Measurements from ENCODE around the gene C15orf61. TPM values are rescaled to one million over a fixed set of nuclear protein-coding genes. Genes with fewer than 3 reads are reported as not detected.

C15orf61 gene
- 7.4 and 8.7 TPM in 2 replicates for polyA plus RNA-seq (2014; cell fraction: cytosol; rRNA removed)
- 9.1 and 11.1 TPM in 2 replicates for polyA plus RNA-seq (2014; cell fraction: nucleus; rRNA removed)

DNA sequence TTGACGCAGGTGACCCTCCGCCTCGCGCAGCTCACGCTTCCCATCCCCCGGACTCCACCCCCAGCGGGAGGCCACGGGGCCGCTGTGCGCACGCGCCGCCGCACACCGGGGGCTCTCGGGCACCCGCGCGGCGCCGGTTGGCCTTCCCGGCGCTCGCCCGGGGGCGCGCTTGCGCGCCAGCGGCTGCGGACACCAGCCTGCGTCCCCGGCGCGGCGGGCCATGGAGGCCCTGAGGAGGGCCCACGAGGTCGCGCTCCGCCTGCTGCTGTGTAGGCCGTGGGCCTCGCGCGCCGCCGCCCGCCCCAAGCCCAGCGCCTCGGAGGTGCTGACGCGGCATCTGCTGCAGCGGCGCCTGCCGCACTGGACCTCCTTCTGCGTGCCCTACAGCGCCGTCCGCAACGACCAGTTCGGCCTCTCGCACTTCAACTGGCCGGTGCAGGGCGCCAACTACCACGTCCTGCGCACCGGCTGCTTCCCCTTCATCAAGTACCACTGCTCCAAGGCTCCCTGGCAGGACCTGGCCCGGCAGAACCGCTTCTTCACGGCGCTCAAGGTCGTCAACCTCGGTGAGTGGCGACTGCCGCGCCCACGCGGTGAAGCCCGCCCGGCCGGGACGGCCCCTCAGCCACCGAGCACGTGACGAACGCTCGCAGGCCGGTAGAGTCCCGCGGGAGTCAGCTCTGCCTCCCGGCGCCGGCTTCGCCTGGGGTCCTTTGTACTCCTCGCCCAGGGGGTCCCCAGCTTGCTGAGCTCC, at the start of gene C15orf61:
C15orf61 (plus strand) TSS at position 103 of the 754 bp plus-strand sequence; CDS start at position 221, 118 bp downstream.
- peak; percentile 86 for DNase-seq (ENCODE audit: low spot score)

DNA sequence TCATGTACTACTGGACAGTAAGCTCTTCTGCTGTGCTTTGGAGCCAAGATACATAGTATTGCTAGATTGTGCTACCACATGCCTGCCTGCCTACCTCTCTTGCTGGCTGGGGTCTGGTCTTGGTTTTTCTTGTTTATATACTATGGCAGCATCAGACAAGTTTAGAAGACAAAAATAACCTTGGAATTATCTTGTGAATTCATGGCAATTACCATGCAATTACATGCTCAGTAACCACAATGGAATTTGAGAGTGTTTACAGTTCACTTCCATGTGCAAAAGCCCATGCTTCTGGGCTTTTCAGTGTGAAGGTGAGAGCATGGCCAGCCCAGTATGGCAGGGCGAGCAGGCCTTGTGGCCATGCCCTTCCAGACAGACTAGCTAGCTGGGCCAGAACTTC, 48.0 kb upstream of the C15orf61 start:
- no peak for DNase-seq (ENCODE audit: low spot score)

DNA sequence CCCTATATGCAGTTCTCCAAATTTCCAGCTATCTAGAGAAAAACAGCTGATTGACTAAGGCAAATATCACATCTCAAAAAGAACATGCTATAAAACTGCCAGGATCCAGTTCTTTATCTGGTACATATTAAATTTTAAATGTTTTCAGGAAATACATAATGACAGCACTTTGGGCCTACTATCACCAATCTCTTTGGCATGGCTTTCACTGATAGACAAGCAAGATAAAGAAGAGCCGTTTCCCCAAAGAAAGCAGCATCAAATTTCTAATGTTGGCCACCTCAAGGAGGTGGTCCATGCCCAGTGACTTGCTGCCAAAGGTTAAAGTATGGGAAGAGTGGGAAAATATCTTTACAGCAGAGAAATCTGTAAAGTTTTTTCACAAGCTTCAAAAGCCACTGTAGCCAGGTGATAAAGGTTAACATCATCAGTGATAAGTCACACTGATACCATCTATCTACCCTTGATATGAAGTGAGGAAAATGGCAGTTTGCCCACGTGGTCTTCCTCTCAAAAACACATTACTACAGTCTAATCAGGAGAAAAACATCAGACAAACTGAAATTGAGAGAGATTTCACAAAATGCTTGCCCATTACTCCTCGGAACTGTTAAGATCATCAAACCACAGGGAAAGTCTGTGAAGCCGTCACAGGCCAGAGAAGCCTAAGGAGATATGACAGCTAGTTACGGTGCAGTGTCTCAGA, 46.4 kb upstream of the C15orf61 start:
- no peak for DNase-seq (ENCODE audit: low spot score)

DNA sequence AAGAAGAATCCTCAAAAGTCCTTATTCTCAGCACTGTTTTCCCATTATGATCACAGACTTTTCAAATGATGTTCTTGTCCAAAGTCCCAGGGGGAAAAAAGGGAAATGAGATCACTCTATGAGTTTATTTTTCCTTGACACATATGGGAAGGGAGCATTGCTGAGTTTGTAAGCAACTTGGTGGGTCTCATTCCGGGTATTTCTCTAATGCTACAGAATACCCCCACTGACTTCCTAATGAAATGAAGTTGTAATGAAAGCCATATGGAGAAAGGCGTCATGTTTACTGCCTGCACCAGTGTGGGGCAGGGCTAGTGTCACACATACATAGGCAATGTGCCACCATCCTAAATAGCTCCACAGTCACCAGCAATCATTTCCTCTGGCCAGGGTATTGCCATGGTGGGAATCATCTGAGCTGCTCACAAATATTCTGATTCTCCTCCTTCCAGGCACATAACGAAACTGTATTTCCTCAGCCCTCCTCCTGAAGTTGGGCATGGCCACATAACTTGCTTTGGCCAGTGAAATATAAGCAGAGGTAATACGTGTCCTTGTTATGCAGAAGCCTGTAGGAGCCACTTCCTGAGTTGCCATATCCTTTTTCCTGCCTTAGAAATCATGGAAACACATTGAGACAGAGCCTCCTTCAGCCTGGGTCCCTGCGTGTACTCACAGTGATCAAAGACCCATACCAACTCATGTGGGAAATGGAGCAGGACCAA, 41.0 kb upstream of the C15orf61 start:
- no peak for DNase-seq (ENCODE audit: low spot score)

DNA sequence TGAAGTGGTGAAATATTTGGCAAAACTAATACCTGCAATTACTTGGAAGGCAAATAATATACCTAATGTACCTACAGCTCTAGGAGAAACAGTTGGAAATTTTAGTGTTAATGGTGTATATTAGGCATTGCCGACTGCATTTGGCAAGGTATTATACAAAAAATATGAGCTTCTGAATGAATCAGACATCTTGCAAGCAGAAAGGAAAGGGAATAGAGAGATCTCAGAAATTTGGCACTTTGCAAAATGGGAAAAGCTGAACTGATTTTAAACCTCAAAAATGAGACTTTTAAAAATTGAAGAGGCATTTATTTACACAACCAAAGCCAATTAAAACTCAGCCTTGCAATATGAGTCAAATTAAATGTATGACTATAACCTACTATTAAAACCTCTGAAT, 40.2 kb upstream of the C15orf61 start:
- DNase-seq (ENCODE audit: low spot score): no peak

DNA sequence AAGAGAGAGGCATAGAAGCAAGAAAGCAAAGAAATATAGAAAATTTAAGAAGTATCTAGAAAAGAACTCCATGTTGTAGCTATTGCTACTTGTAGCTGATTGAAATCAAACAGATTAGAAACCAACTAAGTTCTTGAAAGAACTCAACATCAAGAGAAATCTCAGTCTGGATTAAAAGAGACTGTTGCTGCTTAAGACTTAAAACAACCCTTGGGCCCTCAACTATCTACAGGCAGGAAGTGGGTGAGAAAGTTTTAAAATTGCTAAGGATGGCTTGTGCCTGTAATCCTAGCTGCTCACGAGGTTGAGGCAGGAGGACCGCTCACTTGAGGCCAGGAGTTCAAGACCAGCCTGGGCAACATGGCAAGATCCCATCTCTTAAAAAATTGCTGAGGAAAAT, 39.3 kb upstream of the C15orf61 start:
- DNase-seq (ENCODE audit: low spot score): no peak

DNA sequence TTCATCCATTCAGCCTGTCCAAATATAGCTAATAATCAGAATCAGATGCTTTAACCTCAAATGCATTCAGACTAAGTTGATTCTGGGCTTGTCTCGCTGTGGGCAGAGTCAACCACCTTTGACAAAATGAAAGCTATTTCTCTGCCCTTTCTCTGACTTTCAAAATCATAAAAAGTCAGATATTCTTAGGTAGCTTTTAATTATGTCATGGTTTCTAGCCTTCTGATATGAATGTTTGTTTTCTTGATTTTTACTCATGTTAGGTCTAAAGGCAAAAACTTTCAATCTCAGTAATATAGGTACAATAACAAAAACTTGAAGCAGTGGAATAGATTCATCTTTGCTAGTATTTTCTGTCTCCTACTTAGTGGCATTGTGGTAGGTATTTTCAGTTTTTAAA, 25.3 kb upstream of the C15orf61 start:
- DNase-seq (ENCODE audit: low spot score): no peak

DNA sequence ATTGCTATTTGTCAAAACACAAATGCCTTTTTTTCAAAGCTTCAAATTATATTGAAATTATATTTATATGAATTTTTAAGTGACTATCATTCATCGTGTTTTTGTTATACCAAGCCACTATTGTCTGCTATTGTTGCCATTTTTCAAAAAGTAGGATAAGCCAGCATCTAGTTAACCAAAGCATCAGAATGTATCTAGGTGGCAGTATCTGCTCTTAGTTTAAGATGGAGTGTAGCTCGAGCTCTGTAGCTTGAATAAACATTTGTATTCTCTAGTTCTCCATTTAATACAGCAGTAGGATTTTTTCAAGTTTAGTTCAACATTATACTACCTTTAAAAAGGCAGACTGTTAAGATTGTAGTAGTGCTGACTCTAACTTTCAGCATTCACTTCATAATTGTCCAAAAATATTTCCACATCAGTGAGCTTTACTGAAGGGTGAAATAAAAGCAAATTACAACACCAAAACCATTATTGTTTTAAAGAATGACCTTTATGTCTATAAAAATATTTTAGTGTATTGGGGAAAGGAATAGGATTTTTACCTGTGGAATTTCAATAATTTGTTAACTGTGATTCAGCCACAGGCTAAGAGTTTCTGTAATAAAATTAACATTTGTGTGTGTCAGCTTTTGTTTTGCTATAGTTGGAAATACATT, 19.6 kb upstream of the C15orf61 start:
- no peak for DNase-seq (ENCODE audit: low spot score)

DNA sequence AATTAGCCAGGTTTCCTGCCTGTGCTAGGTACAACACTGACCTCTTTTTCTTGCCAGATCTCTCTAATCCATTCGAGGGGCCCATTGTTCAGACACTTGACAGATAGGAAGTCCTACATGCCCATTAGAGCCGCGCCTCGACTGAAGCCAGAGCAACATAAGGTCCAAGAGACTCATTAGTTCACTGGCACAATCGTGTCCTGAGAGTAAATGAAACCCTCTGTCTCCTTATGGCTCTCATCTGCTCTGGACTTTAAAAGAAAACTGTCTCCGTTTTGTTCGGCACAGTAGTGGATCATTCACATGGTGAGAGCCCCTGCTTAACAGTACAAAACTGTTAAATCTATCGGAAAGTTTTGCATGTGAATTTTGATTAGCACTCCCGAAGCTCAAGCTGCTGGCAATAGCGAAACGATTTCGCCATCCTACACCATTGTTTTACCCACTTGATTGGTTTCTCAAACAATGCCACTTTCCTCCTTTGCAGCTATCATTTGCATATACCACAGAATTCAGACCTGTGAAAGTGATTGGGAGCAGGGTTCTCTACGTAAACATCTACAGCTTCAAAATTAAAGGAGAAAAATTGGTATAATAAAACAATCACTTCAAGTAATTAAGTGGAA, 19.0 kb upstream of the C15orf61 start:
- DNase-seq (ENCODE audit: low spot score): no peak

DNA sequence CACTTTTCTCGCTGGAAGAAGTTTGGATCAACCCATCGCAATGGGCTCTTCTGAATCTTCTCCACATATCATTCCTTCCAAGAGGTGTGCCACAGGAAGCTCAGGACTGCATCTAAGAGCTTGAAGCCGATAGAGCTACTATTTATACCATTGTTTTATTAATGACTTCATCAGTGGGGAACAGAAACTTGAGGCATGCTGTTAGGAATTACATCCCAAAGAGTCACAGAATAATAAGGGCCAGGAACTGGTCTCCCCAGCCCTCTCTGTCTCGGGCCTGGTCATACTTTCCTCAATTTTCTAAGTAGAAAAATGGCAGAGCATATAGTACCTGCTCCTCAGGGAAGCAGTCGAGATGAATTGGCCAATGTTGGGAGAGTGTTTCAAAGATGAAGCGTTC, 16.9 kb upstream of the C15orf61 start:
- DNase-seq (ENCODE audit: low spot score): no peak

DNA sequence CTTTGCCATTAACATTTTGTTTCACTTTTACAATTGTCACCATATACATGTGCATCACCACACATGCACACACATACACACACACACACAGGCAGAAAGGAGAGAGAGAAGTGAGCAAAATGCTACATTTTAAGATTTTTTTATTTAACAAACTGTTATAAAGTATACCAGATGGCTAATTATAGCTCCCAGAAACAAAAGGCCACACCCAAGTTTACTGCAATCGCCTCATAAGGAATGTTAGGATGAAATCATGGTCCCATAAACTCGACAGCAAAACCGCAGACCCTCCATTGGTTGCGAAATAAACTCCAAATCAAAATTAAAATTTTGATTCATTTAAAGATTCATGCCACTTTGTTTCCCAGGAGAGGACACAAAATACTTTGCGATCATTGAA, 16.1 kb upstream of the C15orf61 start:
- no peak for DNase-seq (ENCODE audit: low spot score)

DNA sequence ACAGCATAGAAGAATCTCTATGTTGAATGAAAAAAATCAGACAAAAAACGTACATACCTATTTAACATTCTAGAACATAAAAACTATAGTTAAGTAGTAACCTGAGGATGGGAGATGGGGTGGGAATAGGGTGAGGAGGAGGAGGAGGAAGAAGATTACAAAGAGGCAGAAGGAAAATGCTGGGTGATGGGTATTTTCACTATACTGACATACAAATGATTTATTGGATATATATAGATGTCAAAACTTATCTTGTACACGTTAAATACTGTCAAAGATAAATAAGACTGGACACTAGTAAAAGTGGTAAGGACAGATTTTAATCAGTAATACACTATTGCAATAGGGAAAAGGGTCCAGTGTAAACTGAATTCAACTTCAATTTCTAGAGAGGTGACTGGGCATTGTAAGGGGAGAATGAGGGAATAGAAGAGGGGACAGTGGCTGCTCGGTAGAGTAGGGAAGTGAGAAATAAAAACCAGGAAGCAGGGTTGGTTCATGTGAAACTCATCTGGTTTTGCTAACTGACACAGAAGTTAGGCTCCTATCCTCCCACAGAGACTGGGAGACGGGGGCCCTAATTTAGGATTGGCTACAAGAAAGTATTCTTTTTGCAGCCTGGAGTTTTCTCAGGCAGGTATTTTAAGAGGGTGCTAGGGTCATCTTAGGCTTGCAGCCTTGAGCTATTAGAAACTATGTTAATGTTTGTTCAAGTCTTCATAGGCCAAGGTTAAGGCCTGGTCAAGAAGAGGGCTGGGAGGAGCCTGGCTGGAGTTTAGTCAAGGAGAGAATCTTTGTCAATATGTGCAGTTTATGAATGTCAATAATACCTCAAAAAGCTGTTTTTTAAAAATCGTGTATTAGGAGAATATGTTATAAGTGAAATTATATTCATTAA, 15.0 kb upstream of the C15orf61 start:
- DNase-seq (ENCODE audit: low spot score): no peak

DNA sequence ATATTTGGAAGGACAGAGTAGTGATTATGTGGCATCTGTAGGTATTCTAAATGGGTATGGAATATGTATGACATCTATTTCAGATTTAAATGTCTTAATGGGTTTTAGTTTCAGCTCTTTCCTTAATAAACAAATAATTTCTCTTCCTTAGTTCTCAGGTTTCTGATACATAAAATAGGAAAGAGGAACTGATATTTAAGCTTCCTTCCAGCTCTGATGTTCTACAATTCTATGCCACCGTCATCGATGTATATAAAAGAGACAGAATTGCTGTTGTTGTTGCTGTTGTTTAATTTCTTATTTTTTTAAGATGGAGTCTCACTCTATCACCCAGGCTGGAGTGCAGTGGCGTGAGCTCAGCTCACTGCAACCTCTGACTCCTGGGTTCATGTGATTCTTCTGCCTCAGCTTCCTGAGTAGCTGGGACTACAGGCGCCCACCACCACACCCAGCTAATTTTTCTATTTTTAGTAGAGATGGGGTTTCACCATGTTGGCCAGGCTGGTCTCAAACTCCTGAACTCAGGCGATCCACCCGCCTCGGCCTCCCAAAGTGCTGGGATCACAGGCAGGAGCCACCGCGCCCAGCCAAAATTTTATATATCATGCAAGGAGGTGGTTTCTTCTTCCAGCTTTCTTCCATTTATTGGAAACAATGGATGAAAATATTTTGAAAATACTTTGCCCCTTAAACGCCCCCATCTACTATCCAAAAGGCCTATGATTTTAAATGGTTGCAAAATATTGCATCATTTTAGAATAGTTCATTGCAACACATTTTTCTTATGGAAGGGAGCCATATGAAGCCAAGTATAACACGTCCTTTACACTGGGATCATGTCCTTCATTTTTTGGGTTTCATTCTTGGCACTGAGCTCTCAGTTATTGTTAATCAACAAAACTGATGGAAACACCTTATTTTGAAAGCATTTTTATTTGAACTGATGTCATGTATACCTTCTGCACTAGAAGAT, 13.9 kb upstream of the C15orf61 start:
- no peak for DNase-seq (ENCODE audit: low spot score)

DNA sequence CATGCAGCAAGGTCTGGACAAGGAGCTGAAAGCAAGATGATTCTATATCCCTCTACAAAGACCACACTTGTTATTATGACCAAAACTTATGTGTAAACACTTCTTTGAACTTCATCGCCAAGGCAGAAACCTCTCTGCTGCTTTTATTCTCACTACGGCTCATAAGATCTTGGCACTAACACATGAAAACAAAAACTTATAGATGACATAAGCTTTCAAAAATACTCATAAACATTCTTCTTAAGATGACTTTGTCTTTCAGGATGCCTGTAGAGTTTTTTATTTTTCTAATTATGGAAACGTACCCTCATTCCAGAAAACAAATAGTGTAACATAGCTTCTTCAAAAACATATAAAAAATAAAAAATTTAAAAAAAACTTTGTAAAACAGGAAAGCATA, 12.5 kb upstream of the C15orf61 start:
- no peak for DNase-seq (ENCODE audit: low spot score)

DNA sequence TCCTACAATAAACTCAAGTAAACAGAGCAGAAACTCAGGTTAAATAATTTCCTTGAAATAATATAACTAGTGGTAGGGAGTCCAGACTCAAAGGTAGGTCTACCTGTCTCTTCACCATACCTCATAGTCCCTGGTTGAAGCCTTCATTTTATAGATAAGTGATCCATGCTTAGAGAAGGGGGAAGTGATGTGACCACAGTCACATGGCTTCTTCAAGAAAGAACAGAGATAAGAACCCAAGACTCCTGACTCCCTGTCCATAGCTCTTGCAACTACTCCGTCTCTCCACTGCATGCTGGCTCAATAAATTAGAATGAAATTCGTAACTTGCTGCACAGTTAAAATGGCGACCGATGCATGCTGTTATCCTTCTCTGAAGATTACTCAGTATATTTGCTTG, 11.0 kb upstream of the C15orf61 start:
- DNase-seq (ENCODE audit: low spot score): no peak

DNA sequence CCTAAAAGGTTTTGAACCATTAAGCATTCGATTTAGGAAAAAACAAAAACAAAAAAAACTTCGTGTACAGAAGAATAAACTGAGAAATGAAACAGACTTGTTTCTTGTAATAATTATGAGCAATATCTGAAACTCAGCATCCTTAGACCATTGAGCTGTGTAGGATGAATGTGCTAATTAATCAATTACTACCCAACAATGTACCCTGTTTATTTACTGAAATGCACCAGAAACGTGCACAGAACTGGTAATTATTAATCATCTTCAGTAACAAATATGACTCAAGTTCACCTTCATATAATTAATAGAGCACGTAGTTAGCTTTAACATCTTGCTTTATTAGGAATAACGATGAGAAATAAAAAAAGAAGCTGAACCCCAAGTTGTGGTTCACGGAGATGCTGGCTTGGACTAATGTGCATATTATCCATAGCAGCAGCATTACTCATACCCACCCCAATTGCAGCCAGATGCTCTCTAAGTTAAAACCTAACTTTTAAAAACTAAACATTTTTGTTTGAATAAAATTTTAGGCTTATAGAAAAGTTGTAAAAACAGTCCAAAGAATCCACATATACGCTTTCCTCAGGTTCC, 10.2 kb upstream of the C15orf61 start:
- no peak for DNase-seq (ENCODE audit: low spot score)

DNA sequence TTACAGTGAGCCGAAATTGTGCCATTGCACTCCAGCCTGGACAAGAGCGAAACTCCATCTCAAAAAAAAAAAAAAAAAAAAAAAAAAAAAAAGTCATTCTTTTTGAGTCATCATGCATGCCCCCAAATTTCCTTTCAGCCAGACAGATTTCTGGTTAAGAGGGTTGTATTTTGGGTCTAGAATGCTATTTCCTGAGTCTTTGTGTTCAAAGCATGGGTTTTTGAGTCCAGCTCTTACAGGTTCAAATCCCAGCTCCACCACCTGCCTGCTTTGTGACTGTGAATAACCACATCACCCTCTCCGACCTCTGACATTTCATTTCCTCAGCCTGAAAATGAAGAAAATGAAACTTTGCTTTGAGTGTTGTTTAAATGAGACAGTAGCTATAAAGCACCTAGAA, 9.3 kb upstream of the C15orf61 start:
- no peak for DNase-seq (ENCODE audit: low spot score)

DNA sequence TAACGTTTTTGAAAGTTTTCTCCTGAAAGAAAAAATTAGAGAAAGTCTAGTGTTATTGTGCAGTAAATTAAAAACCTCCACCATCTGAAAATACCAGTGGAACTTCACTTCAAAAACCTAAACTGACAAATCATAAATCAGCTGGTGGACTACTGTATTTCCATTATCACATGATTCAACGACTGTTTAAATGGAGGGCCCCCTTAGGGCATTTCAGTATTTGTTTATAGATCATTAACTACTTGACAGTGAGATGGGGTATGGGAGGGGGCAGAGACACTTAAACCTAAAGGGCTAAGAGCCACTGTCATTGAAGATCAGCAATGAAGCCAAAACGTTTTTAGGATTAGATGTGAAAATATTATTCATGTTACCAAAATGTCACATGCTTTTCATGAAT, 8.8 kb upstream of the C15orf61 start:
- DNase-seq (ENCODE audit: low spot score): no peak
